Inflammatory macrophage treated with lipopolysaccharide for 4 hours (primary cell): ENCODE results near the gene APOL3.
"Not testable (repeated sequence)": the region's sequence is repeated elsewhere in the genome, so short reads cannot be mapped to it uniquely, and the experiment has no call there.

Source experiments
- DNase-seq: peaks from one replicate; pipeline ENCODE4 v3.0.0-alpha.2; 2020

Gene APOL3

DNA sequence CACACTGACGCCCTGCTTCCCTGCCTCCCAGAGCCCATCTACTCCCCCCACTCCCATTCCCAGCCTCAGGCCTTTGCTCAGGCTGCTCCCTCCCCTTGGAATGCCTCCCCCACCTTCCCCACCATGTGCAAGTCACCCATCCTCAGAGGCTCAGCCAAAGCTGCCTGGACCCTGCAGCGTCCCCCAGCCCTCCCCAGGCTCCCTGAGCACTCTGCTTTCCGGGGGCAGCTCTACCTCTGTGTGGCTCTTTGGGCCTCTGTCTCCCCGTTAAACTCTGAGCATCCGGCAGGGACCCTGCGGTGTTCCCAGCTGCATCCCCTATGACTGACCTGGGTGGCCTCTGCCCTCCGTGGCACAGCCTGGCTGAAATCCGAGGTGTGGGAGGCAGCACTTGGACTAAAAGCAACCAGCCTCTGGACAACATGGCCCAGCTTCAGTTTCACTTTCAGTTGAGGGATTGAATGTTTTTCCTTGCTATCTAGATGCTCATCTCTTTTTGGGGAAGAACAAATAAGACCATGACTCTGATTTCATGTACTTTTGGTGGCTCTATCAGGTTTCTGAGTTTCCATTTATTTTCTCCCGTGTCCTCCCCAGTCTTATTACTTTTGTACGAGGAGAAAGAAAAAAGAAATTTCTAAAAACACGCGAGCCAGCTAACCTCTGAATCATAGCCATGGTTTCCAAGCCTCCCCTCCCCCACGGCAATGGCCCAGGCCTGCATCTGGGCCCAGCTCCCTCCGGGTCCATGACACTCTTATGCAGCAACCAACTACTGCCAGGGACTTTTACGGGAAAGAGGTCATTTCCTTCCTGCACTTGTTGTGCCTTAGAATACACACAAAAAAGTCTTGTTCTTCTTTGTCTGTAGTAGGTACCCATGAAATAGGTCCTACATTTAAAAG lies 3.8 kb downstream of the APOL3 start:
- DNase-seq = peak; percentile 86

DNA sequence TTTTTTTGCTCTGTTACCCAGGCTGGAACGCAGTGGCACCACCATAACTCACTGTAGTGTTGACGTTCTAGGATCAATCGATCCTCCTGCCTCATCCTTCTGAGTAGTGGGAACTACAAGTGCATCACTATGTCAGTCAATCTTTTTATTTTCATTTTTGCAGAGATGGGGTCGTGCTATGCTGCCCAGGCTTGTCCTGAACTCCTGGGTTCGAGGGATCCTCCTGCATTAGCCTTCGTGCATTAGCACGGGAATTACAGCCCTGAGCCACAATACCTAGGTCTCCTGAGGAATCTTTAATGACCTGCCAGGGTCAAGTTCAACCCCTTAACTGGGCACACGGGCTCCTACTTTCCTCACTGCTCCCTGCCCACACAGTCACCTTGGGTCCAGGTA lies 4.4 kb downstream of the APOL3 start:
- DNase-seq = no peak

GRCh38 chr22:36155702-36156101 lies 4.9 kb downstream of the APOL3 start:
- no peak for DNase-seq

DNA sequence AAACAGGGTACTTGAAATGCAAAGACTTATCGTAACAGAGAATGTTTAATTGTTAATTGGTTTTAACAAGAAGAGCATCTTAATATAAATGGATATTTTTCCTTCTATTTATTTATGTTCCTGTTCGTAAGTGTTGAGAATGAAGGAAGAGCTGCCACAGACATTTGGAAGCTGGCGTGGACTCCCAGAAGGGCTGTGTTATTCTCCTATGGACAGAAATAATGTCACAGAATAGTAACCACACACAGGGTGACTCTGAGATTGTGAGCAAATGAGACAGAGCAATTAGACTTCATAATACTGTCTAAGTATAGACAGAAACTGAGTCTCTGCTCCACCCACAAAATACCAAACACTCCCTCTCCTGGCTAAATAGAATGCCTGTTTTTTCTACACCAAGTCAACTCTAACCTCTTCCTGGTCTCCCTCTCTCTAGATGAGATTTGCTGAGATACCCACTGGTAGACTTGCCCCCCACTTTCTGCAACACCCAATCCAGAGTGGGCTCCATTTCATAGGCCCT lies 6.1 kb downstream of the APOL3 start:
- no peak for DNase-seq

DNA sequence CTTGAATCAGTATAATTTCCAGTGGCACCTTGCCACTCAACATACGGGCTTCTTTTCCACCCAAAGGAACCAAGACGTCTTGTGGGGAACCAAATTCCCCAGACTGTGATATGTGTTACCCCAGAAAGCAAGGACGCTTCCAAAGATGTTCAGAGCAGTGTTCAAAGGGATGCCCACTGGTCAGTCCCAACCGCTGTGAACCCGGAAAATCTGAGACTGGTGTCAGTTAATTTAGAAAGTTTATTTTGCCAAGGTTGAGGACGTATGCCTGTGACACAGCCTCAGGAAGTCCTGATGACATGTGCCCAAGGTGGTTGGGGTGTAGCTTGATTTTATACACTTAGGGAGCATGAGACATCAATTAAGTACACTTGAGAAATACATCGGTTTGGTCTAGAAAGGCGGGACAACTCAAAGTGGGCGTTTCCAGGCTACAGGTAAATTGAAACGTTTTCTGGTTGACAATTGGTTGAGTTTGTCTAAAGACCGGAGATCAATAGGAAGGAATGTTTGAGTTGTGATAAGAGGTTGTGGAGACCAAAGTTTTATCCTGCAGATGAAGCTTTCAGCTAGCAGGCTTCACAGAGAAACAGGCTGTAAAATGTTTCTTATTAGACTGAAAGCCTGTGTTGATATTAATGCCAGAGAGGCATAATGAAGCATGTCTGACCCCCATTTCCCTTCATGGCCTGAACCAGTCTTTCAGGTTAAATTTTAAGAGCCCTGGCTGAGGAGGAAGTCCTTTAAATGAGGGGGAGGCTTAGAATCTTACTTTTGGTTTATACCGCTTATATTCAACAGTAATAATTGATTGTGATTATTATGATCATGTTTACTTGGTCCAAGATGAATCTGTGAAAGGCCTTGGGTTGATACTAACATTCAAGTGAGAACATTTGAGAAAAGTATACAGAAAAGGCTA lies 6.8 kb downstream of the APOL3 start:
- no peak for DNase-seq

- not testable (repeated sequence) for DNase-seq
Observed at GRCh38 chr22:36152821-36153220, 7.7 kb downstream of the APOL3 start.

DNA sequence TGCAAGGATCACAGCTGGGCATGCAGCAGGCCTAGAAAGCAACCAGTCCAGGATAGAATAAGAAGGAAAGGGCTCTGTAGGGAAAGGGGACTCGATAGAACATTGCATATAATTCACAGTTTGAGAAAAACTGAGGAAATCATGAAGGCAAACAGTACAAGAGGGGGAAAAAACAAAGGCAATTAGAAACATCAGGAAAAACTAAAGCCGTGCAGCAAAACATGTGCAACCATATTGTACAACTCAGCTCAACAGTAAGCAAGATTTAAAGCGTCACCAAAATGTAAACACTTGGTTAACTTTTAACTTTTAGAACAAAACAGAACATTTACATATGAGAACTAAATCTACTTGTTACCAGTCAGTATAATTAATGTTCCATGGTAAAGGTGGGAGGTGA lies 8.5 kb downstream of the APOL3 start:
- DNase-seq = no peak

DNA sequence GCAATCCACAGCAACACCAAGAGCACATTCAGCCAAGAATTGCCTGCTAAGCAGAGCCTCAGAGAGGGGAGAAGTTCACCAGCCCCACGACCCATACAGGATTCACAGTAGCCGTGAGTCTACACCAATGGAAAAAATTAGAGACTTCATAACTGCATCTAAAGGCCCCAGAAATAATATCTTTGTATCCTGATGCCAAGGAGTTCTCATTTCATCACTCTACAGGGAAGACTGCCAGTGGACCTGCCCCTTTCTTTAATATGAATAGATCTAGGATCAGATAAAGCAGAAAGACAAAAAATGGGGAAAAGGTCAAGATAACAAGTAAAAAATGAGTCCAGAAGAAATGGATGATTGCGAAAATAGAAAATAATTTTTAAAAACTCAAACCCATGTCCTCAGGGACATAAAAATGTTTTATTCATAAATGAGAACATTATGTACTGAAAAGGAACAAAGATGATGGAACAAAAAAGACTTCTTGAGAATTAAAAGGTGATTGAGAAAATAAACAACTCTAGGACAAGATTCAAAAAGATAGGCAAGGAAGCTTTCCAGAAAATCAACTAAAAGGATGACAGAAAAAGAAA lies 9.5 kb downstream of the APOL3 start:
- no peak for DNase-seq

- DNase-seq = peak; percentile 87
Observed at GRCh38 chr22:36149441-36149840, 11.1 kb downstream of the APOL3 start.

GRCh38 chr22:36148411-36148810 lies 12.1 kb downstream of the APOL3 start:
- DNase-seq = no peak

DNA sequence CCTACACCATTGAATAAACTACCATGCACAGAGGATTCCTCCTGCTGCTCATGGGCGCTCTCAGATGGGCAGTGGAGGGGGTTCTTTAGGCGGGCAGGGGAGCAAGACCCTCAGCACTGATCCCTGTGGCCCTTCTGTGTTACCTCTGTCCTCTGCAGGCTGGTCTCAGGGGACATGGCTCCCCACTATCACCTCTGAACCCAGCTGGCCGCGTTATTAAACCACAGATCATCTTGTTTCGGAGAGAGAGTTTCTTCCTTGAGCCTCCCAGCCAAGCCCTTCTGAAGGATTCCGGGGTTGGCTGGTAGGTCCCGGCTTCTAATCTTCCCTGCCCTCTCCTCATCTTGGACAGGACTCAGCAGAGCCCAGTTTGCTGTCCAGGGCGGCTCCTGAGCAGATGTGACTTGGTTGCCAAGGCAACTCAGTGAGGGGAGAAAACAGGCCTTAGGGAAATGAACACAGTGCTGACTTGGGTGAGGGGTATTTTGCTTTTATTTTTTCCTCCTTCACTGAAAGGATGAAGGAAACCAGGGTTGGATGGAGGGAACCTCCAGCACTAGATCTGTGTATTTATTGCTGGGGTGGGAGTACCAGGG lies 13.3 kb downstream of the APOL3 start:
- no peak for DNase-seq

DNA sequence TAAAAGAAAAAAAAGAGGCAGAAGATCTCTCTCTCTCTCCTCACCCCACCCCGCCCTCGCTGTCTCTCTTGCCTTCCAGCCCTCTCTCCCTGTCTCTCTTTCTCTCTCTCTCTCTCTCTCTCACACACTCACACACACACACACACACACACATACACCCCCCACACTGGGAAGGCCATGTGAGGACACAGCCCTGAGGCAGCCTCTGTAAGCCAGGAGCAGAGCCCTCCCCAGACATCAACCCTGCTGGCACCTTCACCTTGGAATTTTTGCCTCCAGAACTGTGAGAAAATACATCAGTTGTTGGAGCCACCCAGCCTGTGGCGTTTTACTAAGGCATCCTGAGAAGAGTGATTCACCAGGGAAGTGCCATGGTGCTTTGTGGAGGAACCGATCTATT lies 14.7 kb downstream of the APOL3 start:
- DNase-seq = no peak

DNA sequence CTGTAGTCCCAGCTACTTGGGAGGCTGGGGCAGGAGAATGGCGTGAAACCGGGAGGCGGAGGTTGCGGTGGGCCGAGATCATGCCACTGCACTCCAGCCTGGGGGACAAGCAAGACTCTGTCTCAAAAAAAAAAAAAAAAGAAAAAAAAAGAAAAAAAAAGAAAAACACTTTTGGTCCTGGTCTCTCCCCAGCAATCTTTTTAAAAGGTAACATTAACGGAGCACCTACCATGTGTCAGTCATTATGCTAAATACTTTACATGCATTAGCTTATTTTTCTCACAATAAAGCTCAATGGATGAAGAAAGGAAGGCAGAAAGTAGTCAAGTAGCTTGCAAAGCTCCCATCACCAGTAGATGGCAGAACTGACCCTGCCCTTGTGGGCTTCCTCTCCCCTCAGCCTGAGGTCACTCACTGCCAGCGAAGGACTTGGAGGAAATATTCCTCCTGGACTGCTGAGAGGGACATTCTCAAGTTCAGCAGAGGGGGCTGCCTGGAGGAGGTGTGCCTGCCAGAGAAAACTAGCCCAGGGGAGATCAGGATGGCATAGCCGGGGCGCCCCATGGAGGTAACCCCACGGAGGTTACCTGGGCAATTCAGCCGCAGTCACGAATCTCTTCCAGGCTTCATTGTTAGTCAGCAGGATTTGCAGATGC lies 15.5 kb downstream of the APOL3 start:
- DNase-seq = peak; percentile 68

DNA sequence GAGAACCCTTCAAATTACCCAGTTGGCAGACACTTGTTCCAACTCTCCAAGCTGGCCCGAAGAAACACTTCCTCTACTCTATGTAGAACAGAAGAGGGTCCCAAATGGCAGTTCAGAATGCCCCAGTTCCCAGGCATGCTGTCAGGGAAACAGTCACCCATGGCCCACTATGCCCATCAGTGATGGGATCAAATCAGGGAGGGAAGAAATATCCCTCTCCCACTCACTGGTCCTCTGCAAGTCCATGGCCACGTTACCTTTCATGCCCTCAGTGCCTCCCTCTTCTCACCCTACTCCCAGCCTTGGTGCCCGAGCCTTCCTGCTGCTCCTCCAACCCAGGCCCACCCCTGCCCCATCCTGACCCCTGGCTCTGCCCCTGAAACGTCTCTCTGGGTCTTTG lies 16.6 kb downstream of the APOL3 start:
- no peak for DNase-seq

DNA sequence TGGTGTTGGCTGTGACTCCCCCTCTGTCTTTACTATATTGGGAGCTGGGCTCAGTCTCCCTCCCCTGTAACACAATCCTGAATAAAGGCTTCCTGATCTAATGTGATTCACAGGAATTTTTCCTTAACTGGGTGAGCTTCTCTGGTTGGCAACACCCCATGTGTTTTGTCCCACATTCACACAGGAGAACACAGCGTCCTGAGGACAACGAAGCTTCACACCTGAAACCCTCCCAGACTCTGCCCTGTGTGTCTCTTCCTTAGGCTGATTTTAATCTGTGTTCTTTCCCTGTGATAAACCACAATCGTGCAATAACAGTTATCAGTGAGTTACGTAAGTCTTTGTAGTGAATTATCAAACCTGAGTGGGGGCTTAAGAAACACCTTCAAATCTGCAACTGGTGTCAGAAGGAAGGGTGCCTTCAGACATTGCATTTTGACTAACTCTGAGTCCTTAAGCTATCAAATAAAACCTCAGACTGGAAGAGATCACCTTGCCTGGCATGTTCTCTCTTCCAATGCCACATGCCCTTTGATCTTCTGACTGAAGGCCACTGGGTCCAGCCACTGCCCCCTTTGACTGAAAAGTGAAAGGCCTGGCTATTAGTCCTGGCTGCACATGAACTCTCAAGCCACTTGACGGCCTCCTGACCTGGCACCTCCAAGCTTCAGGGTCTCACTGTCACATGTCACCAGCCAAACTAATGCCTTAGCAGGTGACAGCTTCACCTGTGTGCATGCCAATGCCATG lies 17.3 kb downstream of the APOL3 start:
- no peak for DNase-seq

GRCh38 chr22:36141481-36141880 lies 19.1 kb downstream of the APOL3 start:
- no peak for DNase-seq

DNA sequence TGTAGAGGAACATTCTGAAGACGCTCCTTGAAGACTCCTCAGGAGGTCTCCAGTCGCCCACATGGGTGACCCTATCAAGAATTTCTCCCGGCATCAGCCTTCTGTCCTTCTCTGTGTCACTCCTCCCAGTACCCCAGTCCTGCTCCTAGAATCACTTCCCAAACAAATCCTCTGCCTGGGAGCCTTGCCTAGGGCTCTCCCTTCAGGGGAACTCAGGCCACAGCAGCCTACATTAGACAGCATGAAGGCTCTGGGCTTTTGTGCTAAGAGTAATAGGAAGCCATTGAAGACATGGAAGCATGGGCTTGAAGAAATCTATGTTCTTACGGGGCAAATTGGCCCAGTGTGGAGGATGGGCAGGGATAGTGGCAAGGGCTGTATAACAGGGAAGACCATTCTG lies 21.8 kb downstream of the APOL3 start:
- not testable (repeated sequence) for DNase-seq

GRCh38 chr22:36136988-36137387 lies 23.6 kb downstream of the APOL3 start:
- no peak for DNase-seq

DNA sequence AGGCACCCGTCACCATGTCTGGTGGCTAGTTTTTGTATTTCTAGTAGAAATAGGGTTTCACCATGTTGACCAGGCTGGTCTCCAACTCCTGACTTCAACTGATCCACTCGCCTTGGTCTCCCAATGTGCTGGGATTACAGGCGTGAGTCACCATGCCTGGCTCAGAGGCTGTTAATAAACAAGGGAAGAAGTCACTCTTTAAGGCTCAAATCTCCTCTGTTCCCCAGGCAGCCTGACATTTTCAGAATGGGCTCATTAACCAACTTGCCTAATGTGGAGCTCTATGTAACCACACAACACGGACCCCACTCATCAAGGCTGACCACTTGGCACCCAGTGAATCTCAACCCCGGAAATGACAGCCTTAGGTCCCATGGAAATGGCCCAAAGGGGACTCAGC lies 24.1 kb downstream of the APOL3 start:
- peak; percentile 13 for DNase-seq

- peak; percentile 41 for DNase-seq
Observed at GRCh38 chr22:36135306-36135980, 25.1 kb downstream of the APOL3 start.

- peak; percentile 72 for DNase-seq
Observed at GRCh38 chr22:36134182-36134581, 26.4 kb downstream of the APOL3 start.
